Gastroesophageal sphincter (tissue), 4 donors: Measurements from ENCODE around the gene CENPF. TPM values are rescaled to one million over a fixed set of nuclear protein-coding genes. Genes with fewer than 3 reads are reported as not detected.
"Not testable (repeated sequence)": the region's sequence is repeated elsewhere in the genome, so short reads cannot be mapped to it uniquely, and the experiment has no call there.

Experiments
- ATAC-seq: fragments of 150-250 bp; one replicate; pipeline ENCODE4 v1.9.1; 2016; ENCODE audit warnings: mild to moderate bottlenecking, moderate library complexity
- H3K27ac ChIP-seq, 4 donors: fragments of 200-600 bp; sonication (generic) in 3 of 4; 1 replicate in 3 of 4; 2 replicates in 1 of 4; pipeline ENCODE4 v1.5.1; 2016 to 2019
- H3K27me3 ChIP-seq: fragments of 200-600 bp; sonication (generic); one replicate; pipeline ENCODE4 v1.5.1; 2019
- H3K36me3 ChIP-seq, 2 donors: fragments of 200-600 bp; sonication (generic); one replicate each; pipeline ENCODE4 v1.5.1; 2019; ENCODE audit warnings: control low read depth in 1 of 2
- H3K4me1 ChIP-seq, 3 donors: fragments of 200-600 bp; sonication (generic); 1 replicate in 2 of 3; 2 replicates in 1 of 3; pipeline ENCODE4 v1.5.1; 2016 to 2019; ENCODE audit warnings: control low read depth in 2 of 3
- H3K4me3 ChIP-seq, 2 donors: fragments of 200-600 bp; sonication (generic); one replicate each; pipeline ENCODE4 v1.5.1; 2019; ENCODE audit warnings: mild to moderate bottlenecking in 1 of 2, moderate library complexity in 1 of 2
- H3K9me3 ChIP-seq, 3 donors: fragments of 200-600 bp; sonication (generic); one replicate each; pipeline ENCODE4 v1.5.1; 2017 to 2019; ENCODE audit warnings: control low read depth in 2 of 3
- CTCF ChIP-seq, 4 experiments: fragments of 200-600 bp in 2 of 4; fragments of 450-650 bp in 2 of 4; sonication (generic) in 1 of 4; IDR thresholded peaks; one replicate each; pipeline ENCODE4 v1.5.1; 2017 to 2019; ENCODE audit warnings: antibody characterized with exemption in 4 of 4, mild to moderate bottlenecking in 2 of 4, moderate library complexity in 2 of 4
- EP300 ChIP-seq: sonication (generic); formaldehyde crosslinking; IDR thresholded peaks from one replicate; pipeline ENCODE4 v1.6.1; 2017; ENCODE audit warnings: antibody characterized with exemption, mild to moderate bottlenecking
- POLR2A ChIP-seq, 2 donors: fragments of 450-650 bp; IDR thresholded peaks; one replicate each; pipeline ENCODE4 v1.6.1; 2017; ENCODE audit warnings: antibody characterized with exemption in 2 of 2, mild to moderate bottlenecking in 2 of 2, moderate library complexity in 1 of 2
- POLR2AphosphoS5 ChIP-seq: sonication (generic); formaldehyde crosslinking; IDR thresholded peaks from one replicate; pipeline ENCODE4 v1.6.1; 2017; ENCODE audit warnings: antibody characterized with exemption
- whole genome bisulfite sequencing, 2 donors: methylation state at CpG; one replicate each; pipeline ENCODE4 v1.1.5; 2018; ENCODE audit warnings: low coverage in 1 of 2; 5-methylcytosine and 5-hydroxymethylcytosine counted together
- total RNA-seq, 4 donors: library from RNA; depleted of rRNA; stranded (reverse); fragments of >200 nt; gene quantifications; one replicate each; pipeline ENCODE4 v1.1.0, GENCODE V29; 2016

CENPF gene
- total RNA-seq, 4 donors from 2014 or later, result 0.31 to 18.4 (median 0.66) TPM

GRCh38 chr1:214570442-214570841, 32.6 kb upstream of the CENPF start:
- peaks cover 0 to 5% (median 0%) of the 10 kb centered on the region in 3 donors for H3K9me3 ChIP-seq
- no peaks in the 10 kb centered on the region for H3K36me3 ChIP-seq
- no peak overlapping the region for H3K27ac ChIP-seq
- no peak for ATAC-seq
- H3K4me3 ChIP-seq, result no peak overlapping the region
- 13 to 51% methylated on average over 2 of the region's 2 CpGs for WGBS, 2 donors
- no peaks in the 10 kb centered on the region for H3K27me3 ChIP-seq
- TF ChIP-seq CTCF (IDR thresholded peaks at IDR 0.05), result no peak
- H3K4me1 ChIP-seq, result no peaks in the 10 kb centered on the region

GRCh38 chr1:214571281-214571680, 31.7 kb upstream of the CENPF start:
- H3K4me3 ChIP-seq, result no peak overlapping the region
- H3K27me3 ChIP-seq, result no peaks in the 10 kb centered on the region
- TF ChIP-seq CTCF (IDR thresholded peaks at IDR 0.05) (no peak), POLR2AphosphoS5 (no peak), EP300 (no peak), POLR2A (IDR thresholded peaks at IDR 0.05) (no peak)
- H3K36me3 ChIP-seq, result no peaks in the 10 kb centered on the region
- H3K27ac ChIP-seq, result no peak overlapping the region
- H3K4me1 ChIP-seq, result no peaks in the 10 kb centered on the region
- H3K9me3 ChIP-seq, result peaks cover 0 to 13% (median 0%) of the 10 kb centered on the region in 3 donors
- no peak for ATAC-seq

- Histone ChIP-seq H3K36me3 (no peaks in the 10 kb centered on the region), H3K9me3 (peaks cover 0 to 23% (median 0%) of the 10 kb centered on the region in 3 donors), H3K27ac (no peak overlapping the region), H3K4me1 (no peaks in the 10 kb centered on the region), H3K27me3 (no peaks in the 10 kb centered on the region), H3K4me3 (no peak overlapping the region)
- WGBS, 2 donors, result 87 to 94% methylated on average over 4 to 11 of the region's 11 CpGs
- TF ChIP-seq EP300, result no peak
- ATAC-seq, result no peak
Measured at GRCh38 chr1:214573386-214574318, 29.3 kb upstream of the CENPF start.

- Histone ChIP-seq H3K27me3 (no peaks in the 10 kb centered on the region), H3K4me1 (no peaks in the 10 kb centered on the region), H3K9me3 (peaks cover 0 to 23% (median 0%) of the 10 kb centered on the region in 3 donors), H3K4me3 (no peak overlapping the region), H3K27ac (no peak overlapping the region), H3K36me3 (no peaks in the 10 kb centered on the region)
- no peak for TF ChIP-seq CTCF (IDR thresholded peaks at IDR 0.05)
- no peak for TF ChIP-seq POLR2A (IDR thresholded peaks at IDR 0.05)
- TF ChIP-seq POLR2AphosphoS5, result no peak
- TF ChIP-seq EP300, result no peak
- no peak for ATAC-seq
- 93% methylated on average over 3 of the region's 3 CpGs for WGBS, 2 donors
Measured at GRCh38 chr1:214574598-214575411, 28.2 kb upstream of the CENPF start.

GRCh38 chr1:214576120-214576519, 26.9 kb upstream of the CENPF start:
- WGBS, 2 donors, result 66% methylated on average over 3 of the region's 3 CpGs; no CpG with 5 or more reads in 1 of the 2 donors
- H3K9me3 ChIP-seq, result peaks cover 0 to 23% (median 0%) of the 10 kb centered on the region in 3 donors
- not testable (repeated sequence) for H3K36me3 ChIP-seq, ATAC-seq, H3K4me1 ChIP-seq, H3K27me3 ChIP-seq, H3K4me3 ChIP-seq, H3K27ac ChIP-seq
